ENCODE results near the gene RALGAPA1.
"Not testable (repeated sequence)": the region's sequence is repeated elsewhere in the genome, so short reads cannot be mapped to it uniquely, and the experiment has no call there.

RALGAPA1 gene

GRCh38 chr14:35619998-35620397, 189.1 kb downstream of the RALGAPA1 start:
- DNase-seq = not testable (repeated sequence)

- DNase-seq = not testable (repeated sequence)
These were observed 189.6 kb downstream of the RALGAPA1 start for GRCh38 chr14:35619461-35619860.

- DNase-seq = no peak
These were observed 191.6 kb downstream of the RALGAPA1 start for GRCh38 chr14:35617500-35617899.

GRCh38 chr14:35607380-35607779, 201.7 kb downstream of the RALGAPA1 start:
- DNase-seq = no peak

GRCh38 chr14:35600253-35600652, 208.8 kb downstream of the RALGAPA1 start:
- no peak for DNase-seq

- no peak for DNase-seq
These were observed 214.5 kb downstream of the RALGAPA1 start for GRCh38 chr14:35594616-35595015.

GRCh38 chr14:35587373-35587772, 221.7 kb downstream of the RALGAPA1 start:
- DNase-seq = not testable (repeated sequence)

GRCh38 chr14:35578639-35579038, 230.5 kb downstream of the RALGAPA1 start:
- DNase-seq = no peak

GRCh38 chr14:35578135-35578534, 231.0 kb downstream of the RALGAPA1 start:
- DNase-seq = no peak

- no peak for DNase-seq
These were observed 232.2 kb downstream of the RALGAPA1 start for GRCh38 chr14:35576856-35577255.

GRCh38 chr14:35576260-35576659, 232.8 kb downstream of the RALGAPA1 start:
- peak; percentile 17 for DNase-seq

GRCh38 chr14:35573911-35574310, 235.2 kb downstream of the RALGAPA1 start:
- DNase-seq = no peak

GRCh38 chr14:35571598-35571997, 237.5 kb downstream of the RALGAPA1 start:
- DNase-seq = no peak

GRCh38 chr14:35565871-35566464, 243.1 kb downstream of the RALGAPA1 start:
- DNase-seq = no peak

- no peak for DNase-seq
These were observed 250.4 kb downstream of the RALGAPA1 start for GRCh38 chr14:35558680-35559079.

GRCh38 chr14:35557221-35557747, 251.8 kb downstream of the RALGAPA1 start:
- DNase-seq = no peak

GRCh38 chr14:35556548-35556947, 252.5 kb downstream of the RALGAPA1 start:
- DNase-seq = no peak

GRCh38 chr14:35553808-35554207, 255.3 kb downstream of the RALGAPA1 start:
- peak; percentile 75 for DNase-seq

- no peak for DNase-seq
These were observed 258.0 kb downstream of the RALGAPA1 start for GRCh38 chr14:35551081-35551480.

GRCh38 chr14:35549551-35549950, 259.5 kb downstream of the RALGAPA1 start:
- DNase-seq = no peak

- DNase-seq = no peak
These were observed 266.1 kb downstream of the RALGAPA1 start for GRCh38 chr14:35543006-35543405.

- no peak for DNase-seq
These were observed 269.1 kb downstream of the RALGAPA1 start for GRCh38 chr14:35539969-35540368.

GRCh38 chr14:35535483-35536112, 273.5 kb downstream of the RALGAPA1 start:
- no peak for DNase-seq

- peak; percentile 64 for DNase-seq
These were observed 274.1 kb downstream of the RALGAPA1 start for GRCh38 chr14:35534873-35535482.

All from fibroblast of skin of back (primary cell).